NCI-H524 (cell line): ENCODE measurements around the gene LRRN3.
A peak's percentile ranks its signal among the peaks of the same experiment; 100 is the strongest.

ENCODE experiments used
- DNase-seq, 2 experiments: peaks; one replicate each; lab custom pipeline; 2025; lab: John Stamatoyannopoulos, UW

The LRRN3 gene

DNA sequence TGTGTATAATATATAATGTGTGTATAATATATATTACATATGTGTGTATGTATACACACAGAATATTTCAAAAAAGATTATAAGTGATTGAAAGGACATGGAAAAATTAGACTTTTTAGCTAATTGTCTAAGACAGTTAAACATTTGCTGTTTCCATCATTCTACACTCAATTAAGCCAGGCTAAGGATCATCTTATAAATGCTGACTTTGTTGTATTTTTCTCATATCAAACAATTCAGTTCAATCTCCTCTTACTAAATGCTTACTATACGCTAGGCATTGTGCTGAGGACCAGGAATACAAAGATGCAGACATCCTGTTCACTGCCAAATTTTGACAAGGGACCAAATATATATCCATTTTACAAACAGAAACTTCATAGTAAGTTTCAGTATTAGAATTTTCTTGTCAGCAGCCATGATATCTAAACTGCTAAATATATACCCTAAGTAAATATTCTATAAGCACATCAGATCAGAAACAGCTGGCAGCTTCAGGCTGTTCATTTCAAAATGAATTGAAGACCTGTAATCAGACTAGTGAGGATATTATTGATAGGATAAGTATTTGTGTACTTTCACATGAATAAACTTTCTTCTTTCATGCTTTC is 10.3 kb upstream of the LRRN3 start:
- no peak for DNase-seq

DNA sequence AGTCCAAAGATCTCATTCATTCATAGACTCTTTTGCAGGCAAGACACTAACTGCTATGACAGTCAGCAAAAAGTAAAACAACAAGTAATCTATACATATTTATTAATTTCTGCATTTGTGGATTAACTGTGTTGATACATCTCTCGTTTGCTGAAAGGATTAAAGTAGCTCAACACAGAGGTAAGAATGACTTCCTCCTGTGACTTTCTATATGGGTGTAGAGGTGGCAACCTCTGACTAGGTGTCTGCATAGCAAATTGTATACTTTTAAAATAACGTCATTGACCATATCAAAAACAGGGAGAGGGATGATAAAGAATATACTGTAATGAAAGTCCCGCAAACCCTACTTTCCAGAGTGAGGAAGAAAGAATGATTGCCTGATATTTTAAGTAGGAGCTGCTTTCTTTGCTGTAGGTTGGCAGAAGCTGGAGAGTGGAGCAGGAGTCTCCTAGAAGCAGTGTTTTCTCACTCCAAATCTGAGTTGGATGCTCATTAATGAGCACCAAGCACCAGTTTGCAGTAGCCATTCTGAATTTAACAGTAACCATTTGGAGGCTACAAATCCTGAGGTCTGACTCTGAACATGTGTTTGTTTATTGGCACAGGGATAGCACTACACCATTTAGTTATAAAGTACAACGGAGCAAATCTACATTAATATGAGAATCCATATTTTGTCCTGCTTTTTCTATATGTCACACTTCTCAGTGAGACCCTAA is 9.2 kb upstream of the LRRN3 start:
- DNase-seq, result no peak

DNA sequence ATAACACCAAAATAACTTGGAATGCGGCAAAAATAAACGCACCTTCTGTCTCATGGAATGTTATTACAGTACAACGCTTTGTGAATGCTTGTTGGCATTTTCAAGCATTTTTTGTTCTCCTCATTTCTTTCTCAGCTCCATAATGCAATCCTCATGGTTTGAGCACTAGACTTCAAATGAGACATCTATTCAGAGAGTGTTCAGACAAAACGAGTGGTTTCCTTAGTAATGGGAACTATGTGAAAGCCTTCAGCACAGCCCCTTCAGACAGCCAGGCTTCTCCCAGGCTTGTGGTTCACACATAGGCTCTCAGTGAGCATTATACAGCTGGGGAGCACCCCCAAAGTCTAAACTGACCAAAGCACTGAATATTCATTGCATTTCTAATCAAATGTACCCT is 8.6 kb upstream of the LRRN3 start:
- no peak for DNase-seq

DNA sequence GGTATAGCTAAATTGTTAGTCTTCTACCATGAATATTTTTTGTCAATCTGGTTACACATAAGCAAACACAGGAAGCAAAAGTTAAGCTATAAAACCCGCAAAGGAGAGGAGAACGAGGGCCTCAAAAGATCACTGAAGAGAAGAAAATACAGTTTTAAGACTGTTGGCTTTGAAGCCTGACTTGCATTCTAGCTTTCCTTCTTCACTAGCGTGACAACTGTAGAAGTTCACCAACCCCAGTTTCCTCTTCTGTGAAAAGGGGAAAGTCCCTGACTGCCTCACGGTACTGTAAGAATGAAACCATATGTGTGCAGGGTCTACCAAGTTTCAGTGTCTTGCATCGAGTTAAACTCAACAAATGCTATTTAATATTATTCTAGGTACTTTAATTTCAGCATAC is 7.5 kb upstream of the LRRN3 start:
- no peak for DNase-seq

DNA sequence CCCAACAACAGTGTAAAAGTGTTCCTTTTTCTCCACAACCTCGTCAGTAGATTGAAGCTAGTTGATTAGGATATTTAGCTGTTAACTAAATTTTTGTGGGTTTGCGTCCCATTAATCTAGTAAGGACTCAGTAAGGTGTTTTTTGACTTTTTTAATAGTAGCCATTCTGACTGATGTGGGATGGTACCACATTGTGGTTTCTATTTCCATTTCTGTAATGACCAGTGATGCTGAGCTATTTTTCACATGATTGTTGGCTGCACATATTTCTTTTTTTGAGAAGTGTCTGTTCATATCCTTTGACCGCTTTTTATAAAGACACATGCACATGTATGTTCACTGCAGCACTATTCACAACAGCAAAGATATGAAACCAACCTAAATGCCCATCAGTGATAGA is 5.6 kb upstream of the LRRN3 start:
- DNase-seq, result no peak

DNA sequence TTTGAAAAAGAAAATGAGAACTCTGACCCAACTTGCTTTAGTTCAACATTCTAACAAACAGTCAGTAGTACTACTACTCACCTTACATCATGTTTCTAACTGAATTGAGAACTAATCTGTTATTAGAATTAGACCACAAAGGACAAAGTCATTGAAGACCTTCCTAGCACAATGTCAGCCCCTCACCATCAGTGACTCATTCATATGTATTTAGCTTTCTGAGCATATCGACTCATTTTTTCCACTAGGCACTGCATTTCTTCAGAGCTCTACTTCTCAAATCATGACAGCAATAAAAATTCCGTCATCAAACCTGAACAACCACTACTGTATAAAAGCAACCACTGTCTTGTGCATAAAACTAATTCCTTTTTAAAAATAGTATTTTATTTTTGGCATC is 4.4 kb upstream of the LRRN3 start:
- DNase-seq, result no peak

DNA sequence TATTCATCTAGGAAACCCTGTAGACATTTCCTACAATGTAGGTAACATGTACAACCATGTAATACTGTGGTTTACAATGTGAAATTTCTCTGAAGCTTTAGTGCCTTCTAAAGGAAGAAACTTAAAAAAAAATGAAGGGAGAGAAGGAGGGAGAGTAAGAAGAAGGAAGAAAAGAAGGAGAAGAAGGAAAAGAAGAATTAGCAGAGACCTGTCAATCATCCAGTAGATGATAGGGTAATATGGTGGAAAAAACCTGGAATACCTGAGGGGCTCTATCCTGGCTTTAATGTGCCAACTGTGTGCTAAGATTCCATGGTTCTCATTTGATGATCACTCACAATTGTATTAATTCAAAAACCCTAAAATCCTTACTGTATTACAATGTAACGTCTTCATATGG is 2.6 kb upstream of the LRRN3 start:
- no peak for DNase-seq

DNA sequence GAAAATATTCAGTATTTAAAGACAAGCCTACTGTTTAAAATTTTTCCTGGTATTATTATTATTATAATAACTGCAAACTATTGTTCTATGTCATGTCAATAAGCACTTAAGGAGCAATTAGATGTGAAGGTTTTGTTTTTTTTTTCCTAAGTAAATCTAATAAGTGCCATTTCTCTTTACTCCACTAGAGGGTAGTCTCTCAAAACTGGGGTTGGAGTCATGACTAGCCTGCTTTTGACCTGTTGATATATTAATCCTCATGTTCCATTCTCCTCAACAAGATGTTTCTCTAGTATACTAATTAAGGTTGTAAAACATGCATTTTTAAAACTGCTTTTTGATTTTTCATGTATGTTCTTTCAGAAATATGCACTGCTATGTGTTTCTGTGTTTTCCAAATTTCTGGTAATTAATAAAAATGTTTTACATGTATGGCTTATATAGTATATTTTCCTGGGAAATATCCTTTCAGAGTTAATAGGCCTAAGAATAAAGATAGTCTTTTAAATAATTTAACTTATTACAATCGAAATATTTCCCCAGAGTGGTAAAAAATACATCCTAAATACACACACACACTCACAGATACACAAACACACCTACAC is 1.0 kb upstream of the LRRN3 start:
- DNase-seq, result peak; percentile 10 to 65

DNA sequence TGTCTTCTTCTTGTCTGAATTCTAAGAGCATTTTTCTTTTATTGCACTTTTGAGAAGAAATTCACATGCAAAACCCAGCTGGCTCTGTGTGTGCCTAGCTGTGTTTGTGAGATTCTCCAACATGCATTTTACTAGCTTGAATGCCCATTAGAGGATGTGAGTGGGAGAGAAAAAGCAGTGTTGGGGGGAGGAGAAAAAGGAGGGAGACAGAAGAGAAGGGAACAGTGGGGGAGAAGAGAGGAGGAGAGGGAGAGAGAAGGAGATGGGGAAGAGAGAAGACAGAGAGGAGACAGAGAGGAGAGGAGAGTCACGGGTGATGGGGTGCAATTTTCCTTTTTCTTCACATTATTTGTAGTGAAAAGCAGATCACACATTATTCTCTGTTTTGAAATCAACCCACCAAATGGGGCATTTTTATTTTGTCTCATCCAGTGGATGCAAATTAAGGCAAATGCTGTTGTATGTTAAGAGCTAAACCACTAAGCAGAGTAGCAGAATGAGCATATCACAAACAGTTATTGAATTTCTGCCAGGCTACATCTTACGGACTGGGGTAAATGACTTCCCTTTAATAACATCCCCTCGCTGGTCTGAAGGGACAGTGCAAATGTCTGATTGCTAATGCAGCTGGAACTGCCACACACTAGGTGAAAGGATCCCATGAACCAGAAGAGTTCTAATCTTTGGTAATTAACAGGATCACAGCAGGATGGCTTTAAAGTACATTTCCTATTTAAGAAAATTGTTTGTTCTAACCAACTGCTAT is 849 bp downstream of the LRRN3 start:
- DNase-seq, result peak; percentile 34 to 74

DNA sequence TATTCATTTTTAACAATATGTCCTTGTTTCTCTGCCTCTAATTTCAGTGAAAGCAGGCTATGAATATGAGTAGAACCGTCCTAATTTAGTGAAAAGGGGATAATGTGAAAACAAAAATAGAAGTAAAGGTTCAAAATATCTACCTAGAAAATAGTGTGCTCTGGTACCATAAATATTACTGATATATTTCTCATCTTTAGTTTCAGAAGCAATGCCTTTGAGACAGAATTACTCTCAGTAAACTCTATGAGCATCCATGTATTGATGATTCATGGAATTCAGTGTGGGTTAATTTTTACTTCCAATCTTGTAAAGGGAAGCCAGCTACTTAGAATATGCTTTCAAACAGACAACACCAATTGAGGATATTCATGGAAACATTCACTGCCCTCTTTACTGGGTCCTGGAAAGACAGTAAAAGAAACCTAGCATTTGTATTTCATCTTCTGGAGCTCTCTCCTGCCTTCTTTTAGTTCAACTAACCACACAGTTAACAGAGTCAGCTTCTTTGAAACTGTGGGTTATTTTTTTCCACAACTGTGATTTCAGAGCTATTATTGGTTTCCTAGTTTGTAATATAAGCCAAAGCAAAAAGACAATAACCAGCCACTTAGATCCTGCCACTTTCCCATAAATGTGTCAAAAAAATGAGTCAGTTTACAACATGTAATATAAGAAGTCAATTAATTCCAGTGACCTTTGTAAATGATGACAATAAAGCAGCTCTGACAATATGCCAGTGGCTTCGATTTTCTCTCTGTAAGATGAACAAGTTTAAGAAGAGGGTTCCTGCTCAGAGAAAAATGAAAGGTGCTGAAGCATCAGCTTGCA is 1.7 kb downstream of the LRRN3 start:
- peak in 1 of 2 experiments; percentile 17 for DNase-seq

DNA sequence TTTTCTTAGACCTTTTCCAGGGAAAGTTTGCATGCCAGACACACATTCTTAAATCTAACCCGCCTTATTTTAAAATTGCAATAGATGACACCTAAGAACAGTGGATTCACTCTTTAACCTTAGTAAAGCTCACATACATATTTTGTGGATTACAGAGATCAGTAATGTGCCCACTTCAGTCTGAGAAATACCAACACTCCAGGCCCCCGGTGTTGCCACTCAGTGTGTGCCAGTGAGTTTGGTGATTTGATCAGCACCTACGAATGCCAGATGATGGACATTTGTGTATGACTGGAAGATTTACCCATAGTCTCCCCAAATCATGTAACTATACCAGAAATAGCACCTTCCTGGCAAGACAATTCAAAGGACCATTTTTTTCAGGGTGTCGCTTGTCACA is 2.6 kb downstream of the LRRN3 start:
- DNase-seq, result no peak

DNA sequence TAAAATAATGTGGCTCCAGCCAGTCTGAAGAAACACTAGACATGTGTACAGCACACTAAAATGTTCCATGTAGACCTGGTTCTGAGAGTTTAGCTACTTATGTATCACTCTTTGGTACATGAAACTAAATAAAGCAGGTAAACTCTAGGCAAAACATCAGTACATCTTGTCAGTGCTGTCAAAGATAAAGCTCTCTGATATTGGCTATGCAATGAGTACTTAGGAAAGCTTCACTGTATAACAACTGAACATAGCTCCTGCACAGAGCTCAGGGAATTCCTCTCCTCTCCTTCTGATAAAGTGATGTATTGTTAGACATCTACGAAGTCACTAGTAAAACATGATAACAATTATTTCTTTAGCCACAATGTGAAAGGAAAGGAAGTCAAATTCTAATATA is 3.5 kb downstream of the LRRN3 start:
- no peak for DNase-seq

DNA sequence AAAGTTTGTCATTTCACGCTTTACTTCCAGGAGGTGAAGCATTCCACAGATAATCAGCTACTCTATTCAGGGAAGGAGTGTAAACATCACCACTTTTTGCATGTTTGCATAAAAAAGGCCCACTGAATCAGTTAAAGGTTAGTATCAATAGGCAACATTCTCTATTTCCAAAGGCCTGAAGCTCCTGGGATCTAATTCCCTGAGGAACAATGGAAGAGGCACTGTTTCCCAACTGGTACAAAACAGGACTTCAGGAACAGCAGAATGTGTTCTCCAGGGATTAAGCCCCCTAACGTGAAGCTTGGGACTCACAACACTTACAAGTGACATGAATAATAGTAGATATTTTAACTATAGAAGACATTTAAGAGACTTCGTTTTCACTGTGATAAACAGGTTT is 6.1 kb downstream of the LRRN3 start:
- peak in 1 of 2 experiments; percentile 11 for DNase-seq

DNA sequence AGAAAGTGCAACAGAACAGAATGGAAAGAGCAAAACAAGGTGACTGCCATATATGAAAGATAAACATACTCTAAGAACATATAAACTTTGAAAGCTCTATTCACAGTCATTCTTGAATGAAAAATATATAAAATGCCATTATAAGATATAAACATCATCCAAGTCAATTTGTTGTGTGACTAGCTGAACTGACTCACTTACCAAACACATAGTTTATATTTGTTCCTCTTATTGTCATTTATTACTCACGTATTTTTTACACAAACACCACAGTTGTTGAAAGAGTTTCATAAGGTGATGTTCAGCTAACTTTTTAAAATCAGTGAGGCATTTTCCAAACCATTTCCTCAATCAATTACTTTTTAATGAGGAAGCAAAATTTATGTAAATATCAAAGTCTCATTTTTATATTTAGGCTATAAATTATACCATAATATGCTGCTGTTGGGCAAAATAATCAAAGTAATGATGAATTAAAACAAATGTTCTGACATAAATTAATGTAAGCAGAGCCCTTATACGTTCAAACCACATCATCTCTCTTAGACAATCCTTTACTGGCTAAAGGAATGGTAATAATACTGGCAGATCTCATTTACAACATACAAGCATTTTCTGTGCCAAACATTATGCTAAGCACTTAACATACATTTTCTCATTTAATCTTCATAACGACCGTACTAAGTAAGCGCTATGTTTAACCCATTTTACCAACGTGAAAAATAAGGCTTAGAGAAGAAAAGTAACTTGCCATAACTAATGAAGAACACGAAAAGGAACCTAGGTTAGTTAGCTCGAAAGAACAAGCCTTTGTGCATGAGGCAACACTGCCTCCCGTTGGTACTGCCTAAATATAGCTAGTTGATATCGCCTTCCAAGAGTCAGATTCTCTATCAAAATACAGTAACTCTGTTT is 7.3 kb downstream of the LRRN3 start:
- peak; percentile 3 to 55 for DNase-seq

DNA sequence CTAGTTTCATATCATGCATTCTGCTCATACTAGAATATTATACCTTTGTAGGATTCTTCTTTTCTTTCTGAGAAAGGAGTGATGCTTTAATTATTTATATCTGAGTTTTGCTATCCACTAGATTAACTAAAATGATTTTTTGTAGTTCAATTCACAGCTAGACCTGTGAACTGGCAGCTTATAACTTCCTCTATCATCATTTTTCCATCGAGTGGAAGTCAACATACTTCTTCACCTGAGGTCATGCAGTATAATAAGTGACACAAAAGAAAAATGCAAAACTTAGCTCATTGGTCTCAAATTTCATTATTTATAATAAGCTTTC is 8.0 kb downstream of the LRRN3 start:
- no peak for DNase-seq

DNA sequence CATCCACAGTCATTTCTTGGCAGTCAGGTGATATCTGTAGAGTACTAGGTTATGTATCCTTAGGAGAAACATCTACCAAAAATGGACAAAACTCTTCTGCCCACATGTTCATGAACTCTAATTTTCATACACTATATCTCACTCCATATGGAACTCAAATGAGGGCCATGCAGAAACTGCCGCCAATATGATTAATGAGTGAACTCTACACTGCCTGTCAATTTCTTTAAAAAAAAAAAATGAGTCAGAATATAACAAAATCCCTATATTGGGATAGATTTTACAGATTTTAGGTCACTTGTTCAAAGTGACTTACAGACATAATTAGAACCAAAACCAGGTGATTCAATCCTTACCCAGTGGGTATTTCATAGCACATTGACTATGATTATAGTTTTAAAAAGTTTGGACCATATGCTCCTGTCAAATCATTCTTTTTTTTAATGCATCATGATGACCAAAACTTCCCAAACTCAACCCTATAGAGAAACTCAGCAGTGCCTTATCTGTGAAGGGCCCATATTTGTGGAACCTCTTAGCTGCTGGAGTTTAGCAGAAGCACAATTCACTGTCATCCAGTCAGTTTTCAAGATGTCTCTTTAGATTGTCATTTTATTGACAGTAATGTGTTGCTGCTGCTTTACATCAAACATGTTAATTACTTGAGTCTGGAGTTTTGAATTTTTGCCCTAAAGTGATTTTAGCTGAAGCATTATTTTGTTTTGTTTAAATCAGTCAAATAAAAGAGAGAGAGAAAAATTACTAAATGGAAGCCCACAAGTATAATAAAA is 11.1 kb downstream of the LRRN3 start:
- DNase-seq, result no peak

DNA sequence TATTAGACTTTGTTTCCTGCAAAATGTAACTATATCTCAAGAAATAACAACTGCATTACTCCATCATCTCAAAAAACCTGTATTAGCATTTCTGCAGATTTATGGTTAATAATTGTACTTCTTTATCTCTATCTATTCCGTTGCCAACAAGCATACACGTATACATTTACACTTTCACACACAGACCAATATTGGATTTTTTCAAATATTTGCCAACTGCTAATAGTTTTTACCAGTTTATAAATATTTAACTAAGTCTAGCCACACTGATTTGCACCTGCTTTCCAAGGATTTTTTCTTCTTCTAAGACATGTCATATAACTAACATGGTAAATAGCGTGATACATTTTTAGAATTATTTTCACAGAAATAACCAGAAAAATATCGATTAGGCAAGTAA is 12.2 kb downstream of the LRRN3 start:
- DNase-seq, result no peak

DNA sequence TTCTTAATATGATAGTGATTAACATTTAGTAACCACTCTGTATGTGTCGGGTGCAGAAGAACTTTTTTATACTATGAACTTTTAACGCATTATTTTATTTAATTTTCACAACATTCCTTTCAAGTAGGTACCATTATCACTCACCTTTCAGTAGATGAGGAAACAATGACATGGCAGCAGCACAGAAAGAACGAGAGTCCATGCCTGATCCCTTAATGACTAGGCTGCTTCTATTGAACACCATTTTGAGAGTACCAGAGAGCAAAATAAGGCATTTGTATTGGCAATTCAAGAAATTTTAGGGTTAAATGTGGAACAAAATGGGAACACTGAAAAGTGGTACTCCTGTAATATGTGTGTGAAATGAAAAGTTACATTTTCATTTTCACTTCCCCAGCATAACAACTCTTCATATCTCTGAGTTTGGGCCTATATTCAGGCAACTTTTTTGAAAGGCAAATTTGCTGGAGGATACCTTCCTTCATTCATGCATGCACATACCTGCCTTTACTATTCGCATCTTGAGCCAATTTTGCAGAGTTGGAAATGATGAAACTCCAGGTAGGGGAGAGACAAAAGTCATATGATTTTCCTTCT is 12.8 kb downstream of the LRRN3 start:
- no peak for DNase-seq

DNA sequence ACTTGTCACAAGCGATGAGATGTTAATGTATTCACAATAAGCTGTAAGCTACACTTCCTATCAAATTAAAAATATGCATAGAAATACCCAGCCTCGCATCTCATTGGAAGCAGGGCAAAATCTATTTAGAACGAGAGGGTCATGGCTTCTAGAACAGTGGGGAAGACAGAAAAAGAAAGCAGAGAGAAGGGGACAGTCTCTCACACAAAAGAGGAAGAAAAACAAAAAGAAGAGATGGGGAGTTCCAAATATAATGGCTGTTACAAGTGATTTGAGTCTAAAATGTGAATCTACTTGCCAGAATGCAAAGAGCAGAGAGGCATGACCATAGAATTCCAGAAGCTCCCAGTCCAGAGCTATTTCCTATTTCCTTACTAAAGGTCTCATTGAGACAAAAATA is 13.8 kb downstream of the LRRN3 start:
- DNase-seq, result no peak

DNA sequence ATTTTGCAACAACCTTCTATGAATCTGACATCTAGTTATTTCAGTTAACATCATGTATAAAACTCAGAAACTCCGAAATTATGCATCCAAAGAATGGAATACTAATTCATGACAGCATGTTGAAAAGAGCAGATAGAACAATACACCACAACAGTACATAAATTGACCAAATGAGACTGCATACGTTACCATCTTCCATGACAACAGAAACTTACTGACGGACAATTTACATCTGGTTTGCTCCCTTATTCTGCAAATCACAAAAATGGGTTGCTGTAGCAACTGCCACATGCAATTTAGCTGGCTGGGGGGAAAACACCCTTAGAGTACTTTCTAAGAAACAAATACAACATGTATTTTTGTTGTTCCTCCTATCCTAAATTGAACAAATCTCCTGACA is 14.3 kb downstream of the LRRN3 start:
- no peak for DNase-seq
